DND-41 (cell line): ENCODE measurements around the gene HERC5.

Source experiments
- EZH2 ChIP-seq: IDR thresholded peaks from 3 replicates; pipeline ENCODE4 v1.6.1; 2012; ENCODE audit warnings: borderline replicate concordance, low read depth, mild to moderate bottlenecking, moderate library complexity, low read length, inconsistent platforms; ENCODE audit not compliant: severe bottlenecking
- TF ChIP-seq, protein P1 (sequence below): IDR thresholded peaks from 2 replicates; pipeline ENCODE4 v1.5.1; 2012; ENCODE audit warnings: borderline replicate concordance, low read length, moderate library complexity, mild to moderate bottlenecking; ENCODE audit not compliant: poor library complexity, severe bottlenecking; ENCODE audit errors: extremely low read depth

DNA sequence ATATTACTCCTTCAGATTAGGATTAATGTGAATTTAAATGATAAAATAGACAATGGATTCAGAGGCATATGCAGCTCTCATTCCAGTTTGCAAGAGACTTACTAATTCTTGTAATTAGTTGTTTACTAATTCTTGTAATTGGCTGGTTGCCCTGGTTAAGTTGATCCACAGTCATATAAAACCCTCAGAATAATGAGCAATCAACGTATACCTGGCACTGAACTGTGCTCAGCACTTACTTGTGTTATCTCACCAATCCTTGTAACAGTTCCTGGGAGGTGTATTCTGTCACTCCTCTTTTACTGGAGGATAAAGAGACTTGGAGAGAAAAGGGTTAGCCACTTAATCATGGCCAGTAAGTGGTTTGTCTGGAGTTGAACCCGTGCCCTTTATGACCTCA is 10.5 kb downstream of the HERC5 start:
- TF ChIP-seq, protein P1, sequence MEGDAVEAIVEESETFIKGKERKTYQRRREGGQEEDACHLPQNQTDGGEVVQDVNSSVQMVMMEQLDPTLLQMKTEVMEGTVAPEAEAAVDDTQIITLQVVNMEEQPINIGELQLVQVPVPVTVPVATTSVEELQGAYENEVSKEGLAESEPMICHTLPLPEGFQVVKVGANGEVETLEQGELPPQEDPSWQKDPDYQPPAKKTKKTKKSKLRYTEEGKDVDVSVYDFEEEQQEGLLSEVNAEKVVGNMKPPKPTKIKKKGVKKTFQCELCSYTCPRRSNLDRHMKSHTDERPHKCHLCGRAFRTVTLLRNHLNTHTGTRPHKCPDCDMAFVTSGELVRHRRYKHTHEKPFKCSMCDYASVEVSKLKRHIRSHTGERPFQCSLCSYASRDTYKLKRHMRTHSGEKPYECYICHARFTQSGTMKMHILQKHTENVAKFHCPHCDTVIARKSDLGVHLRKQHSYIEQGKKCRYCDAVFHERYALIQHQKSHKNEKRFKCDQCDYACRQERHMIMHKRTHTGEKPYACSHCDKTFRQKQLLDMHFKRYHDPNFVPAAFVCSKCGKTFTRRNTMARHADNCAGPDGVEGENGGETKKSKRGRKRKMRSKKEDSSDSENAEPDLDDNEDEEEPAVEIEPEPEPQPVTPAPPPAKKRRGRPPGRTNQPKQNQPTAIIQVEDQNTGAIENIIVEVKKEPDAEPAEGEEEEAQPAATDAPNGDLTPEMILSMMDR: no peak
- TF ChIP-seq EZH2: no peak
